Suprapubic skin (tissue), 4 donors: ENCODE data around the gene NRCAM.

Experiments
- CTCF ChIP-seq, 2 donors: fragments of 200-600 bp in 1 of 2; fragments of 450-650 bp in 1 of 2; sonication (generic) in 1 of 2; IDR thresholded peaks; one replicate each; pipeline ENCODE4 v1.5.1; 2016 to 2019; ENCODE audit warnings: antibody characterized with exemption in 2 of 2, mild to moderate bottlenecking in 1 of 2, moderate library complexity in 1 of 2
- POLR2A ChIP-seq, 2 donors: fragments of 450-650 bp; IDR thresholded peaks; one replicate each; pipeline ENCODE4 v1.6.1; 2017; ENCODE audit warnings: antibody characterized with exemption in 2 of 2, mild to moderate bottlenecking in 2 of 2, moderate library complexity in 2 of 2
- POLR2AphosphoS5 ChIP-seq, 3 donors: sonication (generic); formaldehyde crosslinking; IDR thresholded peaks; one replicate each; pipeline ENCODE4 v1.6.1; 2017; ENCODE audit warnings: antibody characterized with exemption in 3 of 3

GRCh38 chr7:108331971-108332370 lies 124.3 kb downstream of the NRCAM start:
- TF ChIP-seq CTCF (IDR thresholded peaks at IDR 0.05), result no peak
- no peak for TF ChIP-seq POLR2AphosphoS5 (IDR thresholded peaks at IDR 0.05)
- TF ChIP-seq POLR2A (IDR thresholded peaks at IDR 0.05), result no peak
